ENCODE data around the gene FCRLA.
"Not testable (repeated sequence)": the region's sequence is repeated elsewhere in the genome, so short reads cannot be mapped to it uniquely, and the experiment has no call there.

The FCRLA gene

GRCh38 chr1:161706482-161707347 lies at the start of gene FCRLA:
FCRLA (plus strand) TSS chr1:161707229; CDS start chr1:161707265, 36 bp downstream.
- no peak for DNase-seq

GRCh38 chr1:161658524-161658923 lies 48.5 kb upstream of the FCRLA start:
- DNase-seq = not testable (repeated sequence)

DNA sequence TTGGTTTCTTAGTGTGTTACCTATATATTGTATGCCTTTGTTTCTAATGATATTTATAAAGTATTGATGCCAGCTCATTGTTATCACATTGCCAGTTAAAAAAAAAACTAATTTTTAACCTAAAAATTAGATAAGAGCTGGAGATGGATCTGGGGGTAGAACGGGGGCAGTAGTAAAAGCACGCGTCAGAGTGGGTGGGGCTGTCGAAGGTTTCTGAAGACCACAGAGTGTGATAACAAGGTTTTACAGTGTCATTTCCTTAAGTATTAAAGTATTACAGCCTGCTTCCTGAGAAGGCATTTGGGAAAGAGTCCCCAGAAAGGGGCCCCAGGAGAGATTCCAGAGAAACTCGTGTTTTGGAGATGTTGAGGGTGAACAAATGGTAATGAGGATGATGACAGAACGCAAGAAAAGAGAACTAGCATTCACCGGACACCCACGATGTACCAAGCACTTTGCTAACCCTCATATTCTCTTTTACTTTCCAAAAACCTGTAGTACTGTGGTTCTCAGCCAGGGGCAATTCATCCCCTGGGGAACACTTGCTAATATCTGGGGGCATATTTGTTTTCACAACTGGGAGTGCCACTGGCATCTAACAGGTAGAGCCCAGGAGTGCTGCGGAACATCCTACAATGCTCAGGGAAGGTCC lies 45.2 kb upstream of the FCRLA start:
- DNase-seq = not testable (repeated sequence)

GRCh38 chr1:161662684-161663339 lies 44.2 kb upstream of the FCRLA start, which contains the start of gene FCGR2B:
FCGR2B (plus strand) TSS chr1:161663143; CDS start chr1:161663242, 99 bp downstream.
- DNase-seq = not testable (repeated sequence)

GRCh38 chr1:161663569-161663968 lies 43.5 kb upstream of the FCRLA start:
- DNase-seq = not testable (repeated sequence)

- DNase-seq = not testable (repeated sequence)
These were observed 42.3 kb upstream of the FCRLA start for GRCh38 chr1:161664689-161665088.

GRCh38 chr1:161671045-161672020 lies 35.7 kb upstream of the FCRLA start:
- not testable (repeated sequence) for DNase-seq

GRCh38 chr1:161673437-161673836 lies 33.6 kb upstream of the FCRLA start:
- DNase-seq = not testable (repeated sequence)

DNA sequence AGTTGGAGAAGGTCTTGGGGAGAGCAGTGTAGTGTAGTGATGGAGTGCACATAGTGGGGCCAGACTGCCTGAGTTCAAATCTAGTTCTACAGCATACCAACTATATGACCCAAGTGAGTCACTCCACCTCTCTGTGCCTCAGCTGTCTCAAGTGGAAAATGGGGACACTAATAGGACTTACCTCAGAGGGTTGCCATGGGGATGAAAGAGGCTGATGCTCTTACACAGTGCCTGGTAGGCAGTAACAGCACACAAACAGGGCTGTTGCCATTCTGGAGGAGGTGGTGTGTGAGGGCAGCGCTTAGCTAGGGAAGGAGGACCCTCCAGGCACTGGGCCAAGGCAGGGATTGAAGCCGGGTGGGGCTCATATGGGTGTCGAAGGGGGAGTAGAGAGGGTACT lies 32.6 kb upstream of the FCRLA start:
- not testable (repeated sequence) for DNase-seq

GRCh38 chr1:161674908-161675307 lies 32.1 kb upstream of the FCRLA start:
- DNase-seq = not testable (repeated sequence)

DNA sequence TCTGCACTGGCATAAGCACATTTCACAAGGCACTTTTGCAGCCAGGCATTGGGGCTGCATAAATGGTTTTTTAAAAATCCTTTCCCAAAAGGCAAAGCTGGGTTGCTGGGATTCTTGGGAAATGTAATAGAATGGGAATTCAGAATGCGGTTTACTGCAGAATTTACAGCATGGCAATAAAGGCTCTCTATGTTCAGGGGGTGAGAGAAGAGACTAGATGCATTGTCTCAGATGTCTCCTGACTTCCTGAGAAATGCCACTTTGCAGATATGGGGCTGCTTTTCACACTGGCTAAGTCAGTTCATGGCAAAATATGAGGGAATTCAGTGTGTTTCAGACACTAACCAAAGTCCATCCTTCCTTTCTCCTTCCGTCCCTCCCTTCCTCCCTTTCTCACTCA lies 30.6 kb upstream of the FCRLA start:
- DNase-seq = no peak

GRCh38 chr1:161676958-161677689 lies 29.9 kb upstream of the FCRLA start:
- DNase-seq = no peak

DNA sequence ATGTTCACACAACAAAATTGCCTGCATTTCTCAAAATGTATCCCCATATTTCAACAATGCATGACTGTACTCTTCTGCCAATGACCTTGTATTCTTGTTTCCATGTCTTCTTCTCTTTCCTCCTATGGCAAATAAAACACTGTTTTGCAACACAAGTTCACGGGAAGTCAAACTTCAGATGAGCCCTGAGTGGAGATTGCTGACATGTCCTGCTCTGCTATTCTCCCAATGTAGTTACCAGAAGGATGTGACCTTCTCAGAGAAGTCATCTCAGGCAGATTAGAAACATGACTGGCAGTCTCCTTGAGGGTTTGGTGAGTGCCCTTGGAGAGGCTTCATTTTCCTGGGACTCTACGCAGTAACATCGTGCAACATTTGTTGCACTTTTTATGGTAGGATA lies 28.5 kb upstream of the FCRLA start:
- no peak for DNase-seq

GRCh38 chr1:161681879-161682278 lies 25.1 kb upstream of the FCRLA start:
- DNase-seq = no peak

- DNase-seq = no peak
These were observed 18.1 kb upstream of the FCRLA start for GRCh38 chr1:161688946-161689345.

GRCh38 chr1:161691846-161692245 lies 15.2 kb upstream of the FCRLA start:
- DNase-seq = no peak

- DNase-seq = not testable (repeated sequence)
These were observed 13.9 kb upstream of the FCRLA start for GRCh38 chr1:161693020-161693712.

- not testable (repeated sequence) for DNase-seq
These were observed 8.7 kb upstream of the FCRLA start for GRCh38 chr1:161698302-161698701.

GRCh38 chr1:161702250-161702649 lies 4.8 kb upstream of the FCRLA start:
- DNase-seq = no peak

DNA sequence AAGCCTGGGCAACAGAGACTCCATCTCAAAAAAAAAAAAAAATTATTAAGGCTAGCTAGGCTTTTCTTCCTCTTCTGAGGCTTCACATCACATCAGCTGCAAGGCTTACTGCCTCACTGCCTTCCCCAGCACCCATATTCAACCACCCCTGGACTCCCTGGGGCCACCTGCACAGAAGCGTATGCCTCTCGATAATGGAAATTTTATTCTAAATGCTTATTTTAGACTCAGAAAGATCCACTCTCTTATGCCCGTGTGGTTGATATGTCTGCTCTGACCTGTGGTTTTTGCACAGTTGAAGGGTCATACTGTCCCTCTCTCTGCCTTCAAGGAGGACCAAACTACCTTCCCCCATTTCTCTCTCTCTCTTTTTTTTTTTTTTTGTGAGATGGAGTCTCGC lies 1.5 kb upstream of the FCRLA start:
- DNase-seq = no peak

GRCh38 chr1:161706113-161706481 lies 932 bp upstream of the FCRLA start:
- DNase-seq = no peak
